ENCODE results near the gene MAPK12. TPM values are rescaled to one million over a fixed set of nuclear protein-coding genes. Genes with fewer than 3 reads are reported as not detected.

The MAPK12 gene
- total and polyA plus RNA-seq, 8 donors, result 11.6 to 31.4 (median 18.4) TPM

- H3K36me3 ChIP-seq, result peaks cover 0 to 100% of the 10 kb centered on the region in 2 donors
- intact Hi-C loops (cut with DNase I), result no loop called here
- H3K4me3 ChIP-seq, result no peak overlapping the region
- no peak for DNase-seq
- ATAC-seq, result no peak
- H3K27me3 ChIP-seq, result no peaks in the 10 kb centered on the region
- TF ChIP-seq CTCF (IDR thresholded peaks at IDR 0.05), result no peak
- no peak overlapping the region for H3K27ac ChIP-seq
- H3K9me3 ChIP-seq, result no peaks in the 10 kb centered on the region
- H3K4me1 ChIP-seq, result peaks cover 0 to 7% of the 10 kb centered on the region in 2 donors
Observed at GRCh38 chr22:50220603-50221409, 40.7 kb downstream of the MAPK12 start.

- H3K27me3 ChIP-seq, result no peaks in the 10 kb centered on the region
- intact Hi-C loops (cut with DNase I), result no loop called here
- peaks cover 0 to 7% of the 10 kb centered on the region in 2 donors for H3K4me1 ChIP-seq
- no peak for ATAC-seq
- no peak for DNase-seq
- H3K9me3 ChIP-seq, result no peaks in the 10 kb centered on the region
- H3K36me3 ChIP-seq, result peaks cover 0 to 100% of the 10 kb centered on the region in 2 donors
- no peak for TF ChIP-seq CTCF (IDR thresholded peaks at IDR 0.05)
- no peak overlapping the region for H3K27ac ChIP-seq
- H3K4me3 ChIP-seq, result no peak overlapping the region
Observed at GRCh38 chr22:50219800-50220602, 41.5 kb downstream of the MAPK12 start.

GRCh38 chr22:50218996-50219727 lies 42.3 kb downstream of the MAPK12 start:
- ATAC-seq (peak; percentile 78), DNase-seq (peak in 3 of 4 donors; percentile 83 to 90 (median 84))
- Histone ChIP-seq H3K9me3 (no peaks in the 10 kb centered on the region), H3K36me3 (peaks cover 0 to 99% of the 10 kb centered on the region in 2 donors), H3K27ac (no peak overlapping the region), H3K4me1 (peaks cover 0 to 7% of the 10 kb centered on the region in 2 donors), H3K27me3 (no peaks in the 10 kb centered on the region), H3K4me3 (no peak overlapping the region)
- intact Hi-C loops (cut with DNase I), result no loop called here
- no peak for TF ChIP-seq CTCF (IDR thresholded peaks at IDR 0.05)

GRCh38 chr22:50218153-50218995 lies 43.1 kb downstream of the MAPK12 start:
- Histone ChIP-seq H3K9me3 (no peaks in the 10 kb centered on the region), H3K27me3 (no peaks in the 10 kb centered on the region), H3K4me1 (peaks cover 0 to 7% of the 10 kb centered on the region in 2 donors), H3K27ac (no peak overlapping the region), H3K4me3 (no peak overlapping the region), H3K36me3 (peaks cover 0 to 99% of the 10 kb centered on the region in 2 donors)
- intact Hi-C loops (cut with DNase I), result no loop called here
- DNase-seq, result no peak
- TF ChIP-seq CTCF (IDR thresholded peaks at IDR 0.05), result no peak
- ATAC-seq, result peak; percentile 8
